Measurements from ENCODE around the gene HOXB1.

HOXB1 gene

GRCh38 chr17:48553826-48554225 lies 23.0 kb upstream of the HOXB1 start:
- no peak for DNase-seq

- no peak for DNase-seq
Observed at GRCh38 chr17:48553190-48553547, 22.4 kb upstream of the HOXB1 start.

GRCh38 chr17:48552466-48553189 lies 21.8 kb upstream of the HOXB1 start:
- no peak for DNase-seq

- no peak for DNase-seq
Observed at GRCh38 chr17:48551596-48552465, 21.0 kb upstream of the HOXB1 start.

- DNase-seq, result no peak
Observed at GRCh38 chr17:48551214-48551555, 20.4 kb upstream of the HOXB1 start.

- DNase-seq, result no peak
Observed at GRCh38 chr17:48550502-48551213, 19.8 kb upstream of the HOXB1 start.

- DNase-seq, result no peak
Observed at GRCh38 chr17:48549914-48550501, 19.2 kb upstream of the HOXB1 start.

- DNase-seq, result no peak
Observed at GRCh38 chr17:48549281-48549630, 18.4 kb upstream of the HOXB1 start.

- DNase-seq, result no peak
Observed at GRCh38 chr17:48548523-48549280, 17.9 kb upstream of the HOXB1 start.

GRCh38 chr17:48547808-48548522 lies 17.2 kb upstream of the HOXB1 start:
- no peak for DNase-seq

- no peak for DNase-seq
Observed at GRCh38 chr17:48546924-48547807, 16.4 kb upstream of the HOXB1 start.

- no peak for DNase-seq
Observed at GRCh38 chr17:48546137-48546923, 15.5 kb upstream of the HOXB1 start.

- no peak for DNase-seq
Observed at GRCh38 chr17:48545539-48545938, 14.7 kb upstream of the HOXB1 start.

GRCh38 chr17:48545022-48545375 lies 14.2 kb upstream of the HOXB1 start, which contains the start of gene HOXB2:
TSS of gene HOXB2 (minus strand) at chr17:48545109. CDS start at chr17:48544911, 198 bp downstream.
- DNase-seq, result no peak

- DNase-seq, result no peak
Observed at GRCh38 chr17:48544349-48545021, 13.7 kb upstream of the HOXB1 start.

- DNase-seq, result no peak
Observed at GRCh38 chr17:48543854-48544348, 13.1 kb upstream of the HOXB1 start.

- DNase-seq, result peak; percentile 50
Observed at GRCh38 chr17:48543107-48543853, 12.5 kb upstream of the HOXB1 start.

- no peak for DNase-seq
Observed at GRCh38 chr17:48542698-48543106, 11.9 kb upstream of the HOXB1 start.
